DOHH2 (cell line): ENCODE results near the gene PAX6.

Experiments used
- CTCF ChIP-seq: fragments of 200-600 bp; sonication (generic); IDR thresholded peaks from one replicate; pipeline ENCODE4 v1.5.1; 2014; ENCODE audit warnings: antibody characterized with exemption, mild to moderate bottlenecking, low read depth, low read length; ENCODE audit not compliant: poor library complexity, severe bottlenecking
- EZH2phosphoT487 ChIP-seq: fragments of 200-600 bp; sonication (generic); IDR thresholded peaks from 2 replicates; pipeline ENCODE4 v1.6.1; 2017; ENCODE audit warnings: borderline replicate concordance, mild to moderate bottlenecking, antibody characterized with exemption, low read length, moderate library complexity, mixed read lengths

GRCh38 chr11:31856248-31856647 is 45.1 kb upstream of the PAX6 start:
- TF ChIP-seq CTCF (no peak), EZH2phosphoT487 (no peak)
